Measurements from ENCODE around the gene CEP19. TPM values are rescaled to one million over a fixed set of nuclear protein-coding genes. Genes with fewer than 3 reads are reported as not detected.

CEP19 gene
- polyA plus RNA-seq, 1 donor (not counting 4 experiments of a cell fraction or from before 2014, with no cell fraction given), result 3.1 TPM

DNA sequence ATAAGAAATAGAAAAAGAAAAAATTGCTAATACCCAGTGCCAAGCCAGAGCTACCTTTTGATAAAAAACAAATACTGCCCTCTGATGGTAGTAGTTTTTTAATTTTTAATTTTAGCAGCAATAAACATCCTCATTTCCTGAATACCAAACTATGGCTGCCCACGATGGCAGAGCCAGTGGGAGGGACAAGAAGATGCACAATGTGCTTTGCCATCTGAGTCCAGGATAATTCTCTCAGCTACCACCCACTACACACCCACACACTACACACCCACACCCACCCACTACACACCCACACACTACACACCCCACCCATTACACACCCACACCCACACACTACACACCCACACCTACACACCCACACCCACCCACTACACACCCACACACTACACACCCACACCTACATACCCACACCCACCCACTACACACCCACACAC, 17.8 kb downstream of the CEP19 start:
- H3K79me2 ChIP-seq (ENCODE audit: control insufficient read depth, insufficient read depth, low read length), result no peaks in the 10 kb centered on the region
- peaks cover 4% of the 10 kb centered on the region for H3K27me3 ChIP-seq (ENCODE audit: control insufficient read depth, extremely low read depth, insufficient read depth, low read length)
- H3K9ac ChIP-seq (ENCODE audit: control insufficient read depth, extremely low read depth, insufficient read depth, low read length), result no peak overlapping the region
- dilution Hi-C loops (cut with MboI; ENCODE audit: extremely low pct_ligation_motif_present, low sequenced_read_pairs), result no loop called here
- H3K4me2 ChIP-seq (ENCODE audit: control insufficient read depth, extremely low read depth, insufficient read depth, low read depth, low read length), result no peak overlapping the region
- DNase-seq (ENCODE audit: low read depth, low spot score) (no peak), FAIRE-seq (no peak)
- no peak overlapping the region for H2AFZ ChIP-seq (ENCODE audit: control insufficient read depth, low read length)
- TF ChIP-seq, protein P1, sequence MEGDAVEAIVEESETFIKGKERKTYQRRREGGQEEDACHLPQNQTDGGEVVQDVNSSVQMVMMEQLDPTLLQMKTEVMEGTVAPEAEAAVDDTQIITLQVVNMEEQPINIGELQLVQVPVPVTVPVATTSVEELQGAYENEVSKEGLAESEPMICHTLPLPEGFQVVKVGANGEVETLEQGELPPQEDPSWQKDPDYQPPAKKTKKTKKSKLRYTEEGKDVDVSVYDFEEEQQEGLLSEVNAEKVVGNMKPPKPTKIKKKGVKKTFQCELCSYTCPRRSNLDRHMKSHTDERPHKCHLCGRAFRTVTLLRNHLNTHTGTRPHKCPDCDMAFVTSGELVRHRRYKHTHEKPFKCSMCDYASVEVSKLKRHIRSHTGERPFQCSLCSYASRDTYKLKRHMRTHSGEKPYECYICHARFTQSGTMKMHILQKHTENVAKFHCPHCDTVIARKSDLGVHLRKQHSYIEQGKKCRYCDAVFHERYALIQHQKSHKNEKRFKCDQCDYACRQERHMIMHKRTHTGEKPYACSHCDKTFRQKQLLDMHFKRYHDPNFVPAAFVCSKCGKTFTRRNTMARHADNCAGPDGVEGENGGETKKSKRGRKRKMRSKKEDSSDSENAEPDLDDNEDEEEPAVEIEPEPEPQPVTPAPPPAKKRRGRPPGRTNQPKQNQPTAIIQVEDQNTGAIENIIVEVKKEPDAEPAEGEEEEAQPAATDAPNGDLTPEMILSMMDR (optimal IDR thresholded peaks at IDR 0.05 in 1 of 3, IDR thresholded peaks at IDR 0.05 in 1 of 3, conservative IDR thresholded peaks at IDR 0.05 in 1 of 3; ENCODE audit: extremely low read depth in 1 of 3, insufficient read depth in 2 of 3, low read length in 3 of 3), result no peak
- TF ChIP-seq EZH2 (IDR thresholded peaks at IDR 0.05; ENCODE audit: low read length), result no peak
- H3K36me3 ChIP-seq (ENCODE audit: control insufficient read depth in 2 of 2, extremely low read depth in 1 of 2, insufficient read depth in 2 of 2, low read length in 2 of 2), result no peaks in the 10 kb centered on the region
- no peaks in the 10 kb centered on the region for H3K9me3 ChIP-seq (ENCODE audit: control insufficient read depth, low read depth, low read length)
- H3K4me1 ChIP-seq (ENCODE audit: control insufficient read depth, extremely low read depth, insufficient read depth, low read length), result no peaks in the 10 kb centered on the region
- no peak overlapping the region for H3K27ac ChIP-seq (ENCODE audit: control insufficient read depth, insufficient read depth, low read length)
- no peak overlapping the region for H3K4me3 ChIP-seq (ENCODE audit: control insufficient read depth in 2 of 3, extremely low read depth in 1 of 3, insufficient read depth in 2 of 3, low read depth in 1 of 3, low read length in 3 of 3)
- no peaks in the 10 kb centered on the region for H3K9me1 ChIP-seq (ENCODE audit: control insufficient read depth, extremely low read depth, insufficient read depth, low read length)
- H4K20me1 ChIP-seq (ENCODE audit: control insufficient read depth, extremely low read depth, insufficient read depth, low read length), result no peaks in the 10 kb centered on the region

DNA sequence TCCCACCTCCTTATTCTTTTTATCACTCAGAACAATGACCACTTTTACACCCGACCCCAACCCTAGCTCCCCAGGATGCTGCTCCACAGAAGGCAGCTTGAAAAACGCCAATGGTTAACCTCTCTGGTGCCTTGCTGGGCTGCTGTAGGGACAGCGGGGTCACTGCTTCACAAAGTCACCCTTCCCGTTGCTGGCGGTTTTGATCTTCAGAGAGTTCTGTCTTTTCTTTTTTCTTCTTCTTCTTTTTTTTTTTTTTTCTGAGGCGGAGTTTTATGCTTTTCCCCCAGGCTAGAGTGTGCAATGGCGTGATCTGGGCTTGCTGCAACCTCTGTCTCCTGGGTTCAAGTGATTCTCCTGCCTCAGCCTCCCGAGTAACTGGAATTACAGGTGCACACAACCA, 20.7 kb downstream of the CEP19 start:
- Histone ChIP-seq H3K36me3 (ENCODE audit: control insufficient read depth in 2 of 2, extremely low read depth in 1 of 2, insufficient read depth in 2 of 2, low read length in 2 of 2) (no peaks in the 10 kb centered on the region), H3K4me2 (ENCODE audit: control insufficient read depth, extremely low read depth, insufficient read depth, low read depth, low read length) (no peak overlapping the region), H2AFZ (ENCODE audit: control insufficient read depth, low read length) (no peak overlapping the region), H3K4me1 (ENCODE audit: control insufficient read depth, extremely low read depth, insufficient read depth, low read length) (no peaks in the 10 kb centered on the region), H3K4me3 (ENCODE audit: control insufficient read depth in 2 of 3, extremely low read depth in 1 of 3, insufficient read depth in 2 of 3, low read depth in 1 of 3, low read length in 3 of 3) (no peak overlapping the region), H3K9me3 (ENCODE audit: control insufficient read depth, low read depth, low read length) (no peaks in the 10 kb centered on the region), H3K79me2 (ENCODE audit: control insufficient read depth, insufficient read depth, low read length) (no peaks in the 10 kb centered on the region), H3K9me1 (ENCODE audit: control insufficient read depth, extremely low read depth, insufficient read depth, low read length) (no peaks in the 10 kb centered on the region), H3K27ac (ENCODE audit: control insufficient read depth, insufficient read depth, low read length) (no peak overlapping the region), H3K9ac (ENCODE audit: control insufficient read depth, extremely low read depth, insufficient read depth, low read length) (no peak overlapping the region), H3K27me3 (ENCODE audit: control insufficient read depth, extremely low read depth, insufficient read depth, low read length) (peaks cover 4% of the 10 kb centered on the region), H4K20me1 (ENCODE audit: control insufficient read depth, extremely low read depth, insufficient read depth, low read length) (no peaks in the 10 kb centered on the region)
- no peak for DNase-seq (ENCODE audit: low read depth, low spot score)
- no peak for FAIRE-seq
- dilution Hi-C loops (cut with MboI; ENCODE audit: extremely low pct_ligation_motif_present, low sequenced_read_pairs), result no loop called here
- TF ChIP-seq, protein P1 (optimal IDR thresholded peaks at IDR 0.05 in 1 of 3, IDR thresholded peaks at IDR 0.05 in 1 of 3, conservative IDR thresholded peaks at IDR 0.05 in 1 of 3; ENCODE audit: extremely low read depth in 1 of 3, insufficient read depth in 2 of 3, low read length in 3 of 3), result no peak
- TF ChIP-seq EZH2 (IDR thresholded peaks at IDR 0.05; ENCODE audit: low read length), result no peak

Measured in keratinocyte (primary cell).